Astrocyte of the spinal cord (primary cell): ENCODE results near the gene ALDH1A1.

Experiments used
- DNase-seq: peaks from one replicate; pipeline ENCODE4 v3.0.0; 2011; ENCODE audit warnings: low read depth, low spot score
- H3K4me3 ChIP-seq: 2 replicates; pipeline ENCODE4 v1.5.1; 2011; ENCODE audit warnings: low read depth, mild to moderate bottlenecking, low read length, moderate library complexity
- in situ Hi-C: cut with HindIII; loops from 2 replicates; pipeline ENCODE4 v1.10.0; 2017; ENCODE audit warnings: low sequenced_read_pairs
- TF ChIP-seq, protein P1 (sequence below): IDR thresholded peaks from 2 replicates; pipeline ENCODE4 v1.5.1; 2012; ENCODE audit warnings: low read depth, mild to moderate bottlenecking, low read length, inconsistent platforms

Gene ALDH1A1

DNA sequence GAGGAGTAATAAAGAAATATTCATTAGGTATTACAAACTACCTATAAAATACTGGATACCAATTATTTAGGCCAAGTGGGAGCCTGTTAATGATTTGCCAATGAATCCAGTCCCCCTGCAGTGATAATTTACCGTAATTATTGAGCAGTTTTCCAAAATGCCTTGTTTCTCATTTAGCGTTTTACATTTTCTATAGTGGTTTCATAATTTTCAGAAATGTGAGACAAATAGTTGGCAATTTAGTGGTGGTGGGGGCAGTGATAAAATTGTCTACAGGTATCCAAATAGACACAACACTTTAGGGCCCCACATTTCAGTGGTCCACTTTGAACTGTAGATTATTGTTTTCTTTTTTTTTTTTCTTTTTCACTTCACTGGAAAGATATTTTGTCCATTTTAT lies 27.3 kb upstream of the ALDH1A1 start:
- in situ Hi-C loops: no loop called here
- DNase-seq: no peak

DNA sequence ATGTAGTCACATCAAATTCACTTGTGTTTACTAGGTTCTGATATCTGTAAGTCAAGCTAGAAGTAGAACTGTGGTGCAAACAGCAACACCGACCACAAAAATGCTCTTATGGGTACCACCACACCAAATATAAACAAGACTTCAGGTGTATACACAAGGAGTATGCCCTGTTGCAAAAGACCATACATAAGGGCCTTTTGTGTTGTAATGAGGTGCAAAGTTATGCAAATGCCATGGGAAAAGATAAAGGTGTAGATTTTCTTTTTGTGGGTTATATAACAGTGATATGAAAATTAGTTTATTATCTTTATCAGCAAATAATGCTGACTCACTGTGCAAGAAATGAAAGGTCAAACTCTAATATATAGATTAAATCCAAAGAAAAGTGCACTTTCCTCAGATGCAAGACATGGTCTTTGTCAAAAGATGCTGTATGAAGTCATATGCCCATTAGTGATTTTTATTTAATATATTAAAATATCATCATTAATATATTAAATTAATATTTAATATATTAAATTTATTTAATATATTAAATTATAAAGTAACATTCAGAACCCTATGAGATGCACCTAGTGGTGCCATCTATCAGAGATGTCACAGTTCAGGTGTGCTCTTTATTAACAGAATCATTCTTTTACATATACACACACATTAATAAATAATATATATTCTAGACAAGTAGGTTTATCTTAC lies 26.7 kb upstream of the ALDH1A1 start:
- no peak overlapping the region for H3K4me3 ChIP-seq
- DNase-seq: no peak
- TF ChIP-seq, protein P1, sequence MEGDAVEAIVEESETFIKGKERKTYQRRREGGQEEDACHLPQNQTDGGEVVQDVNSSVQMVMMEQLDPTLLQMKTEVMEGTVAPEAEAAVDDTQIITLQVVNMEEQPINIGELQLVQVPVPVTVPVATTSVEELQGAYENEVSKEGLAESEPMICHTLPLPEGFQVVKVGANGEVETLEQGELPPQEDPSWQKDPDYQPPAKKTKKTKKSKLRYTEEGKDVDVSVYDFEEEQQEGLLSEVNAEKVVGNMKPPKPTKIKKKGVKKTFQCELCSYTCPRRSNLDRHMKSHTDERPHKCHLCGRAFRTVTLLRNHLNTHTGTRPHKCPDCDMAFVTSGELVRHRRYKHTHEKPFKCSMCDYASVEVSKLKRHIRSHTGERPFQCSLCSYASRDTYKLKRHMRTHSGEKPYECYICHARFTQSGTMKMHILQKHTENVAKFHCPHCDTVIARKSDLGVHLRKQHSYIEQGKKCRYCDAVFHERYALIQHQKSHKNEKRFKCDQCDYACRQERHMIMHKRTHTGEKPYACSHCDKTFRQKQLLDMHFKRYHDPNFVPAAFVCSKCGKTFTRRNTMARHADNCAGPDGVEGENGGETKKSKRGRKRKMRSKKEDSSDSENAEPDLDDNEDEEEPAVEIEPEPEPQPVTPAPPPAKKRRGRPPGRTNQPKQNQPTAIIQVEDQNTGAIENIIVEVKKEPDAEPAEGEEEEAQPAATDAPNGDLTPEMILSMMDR: no peak
- in situ Hi-C loops: no loop called here

More for the DNA sequence above, 27.3 kb upstream of the ALDH1A1 start:
- TF ChIP-seq, protein P1: no peak
- H3K4me3 ChIP-seq: no peak overlapping the region

DNA sequence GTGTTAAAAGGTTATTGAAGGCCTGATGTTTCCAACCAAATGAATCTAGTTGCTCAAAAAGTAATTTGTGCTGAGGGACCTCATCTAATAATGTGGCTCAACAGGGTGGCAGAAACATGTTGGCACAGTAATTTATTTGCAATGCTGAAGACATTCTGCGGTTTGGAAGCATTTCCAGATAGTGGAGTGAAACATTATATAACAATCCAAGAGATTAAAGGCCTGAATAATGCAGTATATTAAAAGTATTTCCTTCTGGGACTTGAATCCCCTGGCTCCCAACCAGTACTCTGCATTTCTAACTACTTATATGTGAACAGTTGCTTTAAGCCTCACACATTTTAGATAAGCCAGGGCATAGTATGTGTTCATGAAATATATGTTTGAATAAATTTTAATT lies 25.9 kb upstream of the ALDH1A1 start:
- in situ Hi-C loops: no loop called here
- no peak overlapping the region for H3K4me3 ChIP-seq
- TF ChIP-seq, protein P1: no peak
- DNase-seq: peak; percentile 48

DNA sequence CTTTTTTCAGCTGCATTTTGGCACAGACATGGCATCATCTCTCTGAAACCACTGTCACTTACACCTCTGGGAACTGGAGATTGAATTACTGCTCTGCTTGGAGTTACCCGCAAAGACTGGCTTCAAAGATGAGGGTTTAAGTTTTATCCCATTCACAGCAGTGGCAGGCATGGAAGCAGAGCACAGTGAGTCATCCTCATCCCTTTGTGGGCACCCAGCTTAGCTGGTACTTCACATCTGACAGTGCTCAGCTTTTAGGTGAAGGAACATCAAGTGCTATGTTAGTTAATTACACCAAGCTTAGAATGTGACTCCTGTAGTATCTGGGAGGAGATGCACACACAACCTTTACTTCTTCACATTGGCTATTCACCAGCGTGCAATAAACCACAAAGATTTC lies 24.8 kb upstream of the ALDH1A1 start:
- no peak overlapping the region for H3K4me3 ChIP-seq
- in situ Hi-C loops: no loop called here
- TF ChIP-seq, protein P1: no peak
- peak; percentile 7 for DNase-seq

DNA sequence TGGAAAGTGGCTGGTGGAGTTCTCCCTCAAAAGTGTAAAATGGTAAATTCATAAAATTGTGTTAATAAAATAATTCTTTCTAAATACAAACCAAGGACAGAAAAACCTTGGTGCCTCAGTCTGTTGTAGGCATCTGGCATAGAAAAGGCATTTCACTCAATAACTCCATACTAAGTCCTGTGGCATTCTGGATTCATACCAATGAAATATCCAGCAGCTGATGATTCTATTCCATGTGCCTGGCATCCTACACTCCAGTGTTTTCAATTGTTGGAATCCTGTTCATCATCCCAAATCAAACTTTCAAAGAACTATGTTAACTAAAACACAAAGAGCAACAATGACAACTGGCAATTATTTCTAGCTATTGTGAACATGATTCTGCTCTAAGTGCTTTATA lies 21.6 kb upstream of the ALDH1A1 start:
- DNase-seq: no peak
- H3K4me3 ChIP-seq: no peak overlapping the region
- in situ Hi-C loops: no loop called here
- TF ChIP-seq, protein P1: no peak

DNA sequence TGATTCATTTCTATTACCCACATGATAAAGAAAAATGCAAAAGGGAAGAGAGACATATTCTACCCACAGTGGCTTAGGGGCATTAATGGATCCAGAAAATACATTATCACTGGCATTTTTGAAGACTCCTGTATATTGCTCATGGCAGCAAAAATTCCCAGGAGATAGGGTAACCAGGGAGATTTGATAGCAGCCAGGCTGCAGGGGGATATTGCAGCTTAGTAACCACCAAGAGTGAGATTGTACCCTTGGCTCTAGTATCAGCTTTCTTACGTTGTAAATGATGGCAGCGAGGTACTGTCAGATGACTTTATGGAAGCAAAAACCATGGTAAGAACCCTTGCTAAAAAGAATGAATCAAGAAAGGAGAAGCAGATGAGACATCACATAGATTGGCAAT lies 19.8 kb upstream of the ALDH1A1 start:
- TF ChIP-seq, protein P1: no peak
- no peak overlapping the region for H3K4me3 ChIP-seq
- in situ Hi-C loops: no loop called here
- DNase-seq: no peak

DNA sequence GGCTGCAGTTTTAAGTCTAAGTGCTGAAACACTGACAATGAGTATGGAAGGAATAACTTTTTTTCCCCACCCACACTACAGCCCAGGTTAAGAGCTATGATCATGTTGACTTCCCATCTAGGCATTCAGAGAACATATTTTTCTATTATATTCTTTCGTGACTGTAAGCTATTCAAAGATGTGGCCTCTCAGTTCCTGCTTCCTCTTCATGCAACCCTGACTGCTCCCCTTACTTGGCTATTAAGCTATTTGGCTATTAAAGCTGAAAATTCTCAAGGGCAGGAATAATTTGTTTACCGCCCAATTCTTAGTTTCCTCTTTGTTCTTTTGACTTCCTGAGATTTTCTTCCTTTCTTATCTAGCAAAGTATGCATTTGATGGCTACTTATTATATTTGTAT lies 18.6 kb upstream of the ALDH1A1 start:
- H3K4me3 ChIP-seq: no peak overlapping the region
- DNase-seq: no peak
- TF ChIP-seq, protein P1: no peak
- in situ Hi-C loops: no loop called here
